ENCODE data around the gene RIMBP2.

The RIMBP2 gene

DNA sequence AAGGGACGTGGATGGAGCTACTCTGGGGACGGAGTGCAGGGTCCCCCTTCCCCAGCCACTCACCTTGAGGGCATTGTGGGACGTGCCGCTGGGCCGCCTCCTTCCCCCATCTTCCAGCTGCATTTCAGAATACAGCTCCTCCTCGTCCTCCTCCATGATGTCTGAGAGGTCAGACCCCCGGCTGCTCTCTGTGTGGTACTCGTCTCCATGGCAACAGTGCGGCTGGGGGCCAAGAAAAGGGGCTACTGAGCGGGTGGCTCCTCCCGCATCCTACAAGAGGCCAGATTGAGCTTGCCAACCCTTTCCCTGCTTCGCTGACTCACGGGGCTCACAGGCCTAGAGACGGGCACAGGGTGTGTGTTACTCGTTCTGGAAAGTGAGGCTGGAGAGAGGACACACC lies 288.0 kb downstream of the RIMBP2 start:
- H3K27me3 ChIP-seq (ENCODE audit: control insufficient read depth, insufficient read depth, low read length) = no peaks in the 10 kb centered on the region
- H3K9ac ChIP-seq (ENCODE audit: low read depth, low read length) = no peak overlapping the region
- H3K36me3 ChIP-seq (ENCODE audit: control insufficient read depth, insufficient read depth, low read length) = no peaks in the 10 kb centered on the region
- no peak overlapping the region for H3K4me3 ChIP-seq (ENCODE audit: low read depth, low read length)
- H3K9me3 ChIP-seq (ENCODE audit: control insufficient read depth, insufficient read depth, low read length) = no peaks in the 10 kb centered on the region
- H3K4me1 ChIP-seq (ENCODE audit: control insufficient read depth, insufficient read depth, low read length) = no peaks in the 10 kb centered on the region

- no peaks in the 10 kb centered on the region for H3K9me3 ChIP-seq (ENCODE audit: control insufficient read depth, insufficient read depth, low read length)
- no peaks in the 10 kb centered on the region for H3K36me3 ChIP-seq (ENCODE audit: control insufficient read depth, insufficient read depth, low read length)
- H3K27me3 ChIP-seq (ENCODE audit: control insufficient read depth, insufficient read depth, low read length) = no peaks in the 10 kb centered on the region
- H3K4me3 ChIP-seq (ENCODE audit: low read depth, low read length) = no peak overlapping the region
- H3K9ac ChIP-seq (ENCODE audit: low read depth, low read length) = no peak overlapping the region
- H3K4me1 ChIP-seq (ENCODE audit: control insufficient read depth, insufficient read depth, low read length) = no peaks in the 10 kb centered on the region
Measured at GRCh38 chr12:130427381-130427887, 288.7 kb downstream of the RIMBP2 start.

DNA sequence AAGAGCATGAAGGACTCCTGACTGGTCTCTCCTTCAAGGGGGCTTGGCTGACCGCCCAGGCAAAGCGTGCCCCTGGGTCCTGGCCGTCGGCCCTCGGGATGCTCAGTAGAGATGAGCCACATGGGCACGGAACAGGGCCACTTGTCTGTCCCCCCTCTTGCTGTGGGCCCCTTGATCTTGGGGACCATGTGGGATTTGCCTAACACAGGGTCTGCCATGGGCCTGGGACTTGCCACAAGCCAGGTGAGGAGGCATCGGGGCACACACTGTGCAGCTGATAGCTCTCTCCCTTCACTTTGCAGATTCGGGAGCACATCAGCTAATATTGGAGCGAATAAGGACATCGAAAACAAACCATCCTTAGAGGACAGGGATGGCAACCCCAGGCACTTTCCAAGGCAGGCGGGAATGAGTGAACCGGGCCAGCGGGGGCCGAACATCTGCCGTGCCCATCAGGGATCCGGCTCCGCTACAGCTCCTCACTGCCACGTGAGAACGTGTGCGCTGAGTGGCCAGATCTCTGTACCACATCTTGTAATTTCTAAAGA lies 290.3 kb downstream of the RIMBP2 start:
- no peaks in the 10 kb centered on the region for H3K9me3 ChIP-seq (ENCODE audit: control insufficient read depth, insufficient read depth, low read length)
- H3K4me3 ChIP-seq (ENCODE audit: low read depth, low read length) = no peak overlapping the region
- H3K27me3 ChIP-seq (ENCODE audit: control insufficient read depth, insufficient read depth, low read length) = no peaks in the 10 kb centered on the region
- H3K4me1 ChIP-seq (ENCODE audit: control insufficient read depth, insufficient read depth, low read length) = no peaks in the 10 kb centered on the region
- H3K9ac ChIP-seq (ENCODE audit: low read depth, low read length) = no peak overlapping the region
- no peaks in the 10 kb centered on the region for H3K36me3 ChIP-seq (ENCODE audit: control insufficient read depth, insufficient read depth, low read length)

DNA sequence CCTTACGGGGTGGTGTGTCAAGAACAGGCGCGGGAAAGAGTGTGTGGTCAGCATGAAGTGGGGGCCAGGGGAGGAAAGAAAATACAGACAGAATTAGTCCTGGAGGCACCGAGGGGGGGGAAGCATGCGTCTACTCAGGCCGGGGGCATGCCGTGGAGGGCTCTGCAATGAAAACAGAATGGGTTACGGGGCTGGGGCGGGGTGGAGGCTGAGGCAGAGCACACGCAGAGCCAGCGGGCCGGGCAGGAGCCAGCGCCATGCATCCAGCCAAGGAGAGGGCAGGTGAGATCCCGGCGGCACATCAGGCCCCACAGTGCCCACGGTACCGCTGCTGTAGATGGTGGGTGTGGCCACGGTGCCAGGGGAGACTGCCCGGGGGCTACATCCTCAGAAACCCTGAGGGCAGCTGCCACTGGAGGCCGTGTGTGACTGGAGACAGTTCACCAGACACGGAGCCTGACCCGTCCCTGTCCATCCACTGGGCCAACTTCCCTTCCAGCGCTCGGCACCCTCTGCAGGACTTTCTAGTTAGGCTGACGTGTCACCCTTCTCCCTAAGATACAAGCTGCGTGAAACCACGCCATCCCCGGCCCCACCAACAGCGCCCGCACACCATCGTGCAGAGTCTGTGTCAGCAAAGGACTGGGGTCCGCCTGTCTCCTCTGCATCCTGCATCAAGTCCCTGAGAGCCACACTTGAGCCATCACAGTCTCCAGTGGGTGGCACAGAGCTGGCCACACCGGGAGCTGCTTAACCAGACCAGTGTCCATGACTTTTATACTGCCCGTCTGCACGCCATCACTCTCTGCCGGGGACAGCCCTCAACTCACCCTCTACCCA lies 291.0 kb downstream of the RIMBP2 start:
- Histone ChIP-seq H3K4me3 (ENCODE audit: low read depth, low read length) (no peak overlapping the region), H3K9me3 (ENCODE audit: control insufficient read depth, insufficient read depth, low read length) (no peaks in the 10 kb centered on the region), H3K9ac (ENCODE audit: low read depth, low read length) (no peak overlapping the region), H3K27me3 (ENCODE audit: control insufficient read depth, insufficient read depth, low read length) (no peaks in the 10 kb centered on the region), H3K36me3 (ENCODE audit: control insufficient read depth, insufficient read depth, low read length) (no peaks in the 10 kb centered on the region), H3K4me1 (ENCODE audit: control insufficient read depth, insufficient read depth, low read length) (no peaks in the 10 kb centered on the region)

DNA sequence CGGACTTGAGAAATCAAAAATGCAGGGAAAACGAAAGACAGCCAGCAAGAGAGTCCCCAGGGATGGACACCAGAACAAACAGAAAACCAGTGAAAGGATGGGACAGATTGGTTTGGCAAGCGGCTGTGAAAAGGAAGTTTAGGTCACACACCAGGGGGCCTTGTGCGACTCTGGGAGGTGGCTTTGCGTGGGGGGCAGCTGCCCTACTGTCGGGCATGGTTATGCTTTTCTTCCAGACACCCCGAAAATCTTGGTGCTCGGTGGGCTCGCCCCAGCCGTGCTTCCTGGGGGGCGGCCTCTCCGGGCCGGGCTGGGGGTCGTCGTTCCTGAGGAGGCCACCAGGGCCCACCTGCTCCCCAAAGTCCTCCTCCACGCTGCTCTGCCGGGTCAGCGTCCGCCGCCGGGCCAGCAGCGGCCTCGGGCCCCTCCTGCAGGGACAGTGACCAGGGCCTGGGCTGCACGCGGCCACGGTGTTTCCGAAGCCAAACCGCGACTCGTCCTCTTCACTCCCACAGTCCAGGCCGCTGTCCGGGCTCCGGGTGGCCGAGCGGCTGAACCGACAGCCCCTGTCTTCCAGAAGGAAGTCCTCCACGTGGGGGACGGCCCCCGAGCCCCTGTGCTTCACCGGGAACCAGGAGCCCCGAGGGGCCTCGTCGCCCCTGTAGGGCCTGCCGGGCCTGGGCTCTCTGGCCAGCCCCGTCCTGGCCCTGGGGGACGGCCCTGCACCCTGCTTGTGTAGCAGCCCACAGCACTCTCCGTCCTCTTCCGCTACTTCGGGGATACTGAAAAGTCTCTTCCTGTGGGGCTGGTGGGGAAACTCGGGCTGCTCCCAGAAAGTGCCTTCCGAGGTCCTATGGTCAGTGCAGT lies 291.9 kb downstream of the RIMBP2 start:
- no peaks in the 10 kb centered on the region for H3K27me3 ChIP-seq (ENCODE audit: control insufficient read depth, insufficient read depth, low read length)
- no peak overlapping the region for H3K9ac ChIP-seq (ENCODE audit: low read depth, low read length)
- no peaks in the 10 kb centered on the region for H3K36me3 ChIP-seq (ENCODE audit: control insufficient read depth, insufficient read depth, low read length)
- no peaks in the 10 kb centered on the region for H3K9me3 ChIP-seq (ENCODE audit: control insufficient read depth, insufficient read depth, low read length)
- no peak overlapping the region for H3K4me3 ChIP-seq (ENCODE audit: low read depth, low read length)
- H3K4me1 ChIP-seq (ENCODE audit: control insufficient read depth, insufficient read depth, low read length) = no peaks in the 10 kb centered on the region

GRCh38 chr12:130423136-130423535 lies 293.0 kb downstream of the RIMBP2 start:
- Histone ChIP-seq H3K4me3 (ENCODE audit: low read depth, low read length) (no peak overlapping the region), H3K4me1 (ENCODE audit: control insufficient read depth, insufficient read depth, low read length) (no peaks in the 10 kb centered on the region), H3K27me3 (ENCODE audit: control insufficient read depth, insufficient read depth, low read length) (no peaks in the 10 kb centered on the region), H3K36me3 (ENCODE audit: control insufficient read depth, insufficient read depth, low read length) (no peaks in the 10 kb centered on the region), H3K9ac (ENCODE audit: low read depth, low read length) (no peak overlapping the region), H3K9me3 (ENCODE audit: control insufficient read depth, insufficient read depth, low read length) (no peaks in the 10 kb centered on the region)

DNA sequence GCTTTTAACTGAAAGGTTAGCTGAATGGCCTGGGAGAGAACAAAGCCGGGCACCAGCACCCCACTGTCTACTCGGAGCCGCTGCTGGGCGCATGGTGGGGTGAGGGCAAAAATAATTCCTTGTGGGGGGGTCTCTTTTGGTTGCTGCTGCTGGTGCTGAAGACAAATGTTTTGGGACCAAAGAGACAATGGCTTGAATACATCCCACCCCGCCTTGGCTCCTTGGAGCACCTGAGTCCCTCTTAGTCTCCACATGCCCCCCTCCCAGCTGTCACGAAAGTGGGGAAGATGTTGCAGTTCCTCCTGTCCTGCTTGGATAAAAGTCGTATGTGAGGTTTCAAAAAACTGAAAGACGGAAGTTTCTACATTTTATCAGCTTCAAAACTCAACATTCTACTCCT lies 293.4 kb downstream of the RIMBP2 start:
- no peaks in the 10 kb centered on the region for H3K9me3 ChIP-seq (ENCODE audit: control insufficient read depth, insufficient read depth, low read length)
- no peak overlapping the region for H3K4me3 ChIP-seq (ENCODE audit: low read depth, low read length)
- H3K4me1 ChIP-seq (ENCODE audit: control insufficient read depth, insufficient read depth, low read length) = no peaks in the 10 kb centered on the region
- no peaks in the 10 kb centered on the region for H3K27me3 ChIP-seq (ENCODE audit: control insufficient read depth, insufficient read depth, low read length)
- H3K36me3 ChIP-seq (ENCODE audit: control insufficient read depth, insufficient read depth, low read length) = no peaks in the 10 kb centered on the region
- H3K9ac ChIP-seq (ENCODE audit: low read depth, low read length) = no peak overlapping the region

- Histone ChIP-seq H3K4me1 (ENCODE audit: control insufficient read depth, insufficient read depth, low read length) (no peaks in the 10 kb centered on the region), H3K9ac (ENCODE audit: low read depth, low read length) (no peak overlapping the region), H3K27me3 (ENCODE audit: control insufficient read depth, insufficient read depth, low read length) (no peaks in the 10 kb centered on the region), H3K4me3 (ENCODE audit: low read depth, low read length) (no peak overlapping the region), H3K9me3 (ENCODE audit: control insufficient read depth, insufficient read depth, low read length) (no peaks in the 10 kb centered on the region), H3K36me3 (ENCODE audit: control insufficient read depth, insufficient read depth, low read length) (no peaks in the 10 kb centered on the region)
Measured at GRCh38 chr12:130421896-130422295, 294.2 kb downstream of the RIMBP2 start.

GRCh38 chr12:130420071-130420470 lies 296.0 kb downstream of the RIMBP2 start:
- no peaks in the 10 kb centered on the region for H3K27me3 ChIP-seq (ENCODE audit: control insufficient read depth, insufficient read depth, low read length)

GRCh38 chr12:130419116-130419515 lies 297.0 kb downstream of the RIMBP2 start:
- H3K27me3 ChIP-seq (ENCODE audit: control insufficient read depth, insufficient read depth, low read length) = no peaks in the 10 kb centered on the region
- no peaks in the 10 kb centered on the region for H3K4me1 ChIP-seq (ENCODE audit: control insufficient read depth, insufficient read depth, low read length)
- H3K4me3 ChIP-seq (ENCODE audit: low read depth, low read length) = no peak overlapping the region
- no peaks in the 10 kb centered on the region for H3K36me3 ChIP-seq (ENCODE audit: control insufficient read depth, insufficient read depth, low read length)
- H3K9me3 ChIP-seq (ENCODE audit: control insufficient read depth, insufficient read depth, low read length) = no peaks in the 10 kb centered on the region
- H3K9ac ChIP-seq (ENCODE audit: low read depth, low read length) = no peak overlapping the region

More at GRCh38 chr12:130420071-130420470, 296.0 kb downstream of the RIMBP2 start:
- Histone ChIP-seq H3K4me1 (ENCODE audit: control insufficient read depth, insufficient read depth, low read length) (no peaks in the 10 kb centered on the region), H3K36me3 (ENCODE audit: control insufficient read depth, insufficient read depth, low read length) (no peaks in the 10 kb centered on the region), H3K4me3 (ENCODE audit: low read depth, low read length) (no peak overlapping the region), H3K9me3 (ENCODE audit: control insufficient read depth, insufficient read depth, low read length) (no peaks in the 10 kb centered on the region), H3K9ac (ENCODE audit: low read depth, low read length) (no peak overlapping the region)

GRCh38 chr12:130418251-130418650 lies 297.8 kb downstream of the RIMBP2 start:
- Histone ChIP-seq H3K27me3 (ENCODE audit: control insufficient read depth, insufficient read depth, low read length) (no peaks in the 10 kb centered on the region), H3K4me3 (ENCODE audit: low read depth, low read length) (no peak overlapping the region), H3K36me3 (ENCODE audit: control insufficient read depth, insufficient read depth, low read length) (no peaks in the 10 kb centered on the region), H3K9ac (ENCODE audit: low read depth, low read length) (no peak overlapping the region), H3K9me3 (ENCODE audit: control insufficient read depth, insufficient read depth, low read length) (no peaks in the 10 kb centered on the region), H3K4me1 (ENCODE audit: control insufficient read depth, insufficient read depth, low read length) (no peaks in the 10 kb centered on the region)
